HG03378 (cell line): ENCODE data around the gene TRIM27.
"Not testable (repeated sequence)": the region's sequence is repeated elsewhere in the genome, so short reads cannot be mapped to it uniquely, and the experiment has no call there.

Experiments
- ATAC-seq: cut with Tn5 transposase; IDR thresholded peaks from one replicate; pipeline ENCODE4 v1.9.1; 2021; ENCODE audit warnings: mild to moderate bottlenecking, moderate library complexity; ENCODE audit not compliant: unreplicated experiment

The TRIM27 gene

DNA sequence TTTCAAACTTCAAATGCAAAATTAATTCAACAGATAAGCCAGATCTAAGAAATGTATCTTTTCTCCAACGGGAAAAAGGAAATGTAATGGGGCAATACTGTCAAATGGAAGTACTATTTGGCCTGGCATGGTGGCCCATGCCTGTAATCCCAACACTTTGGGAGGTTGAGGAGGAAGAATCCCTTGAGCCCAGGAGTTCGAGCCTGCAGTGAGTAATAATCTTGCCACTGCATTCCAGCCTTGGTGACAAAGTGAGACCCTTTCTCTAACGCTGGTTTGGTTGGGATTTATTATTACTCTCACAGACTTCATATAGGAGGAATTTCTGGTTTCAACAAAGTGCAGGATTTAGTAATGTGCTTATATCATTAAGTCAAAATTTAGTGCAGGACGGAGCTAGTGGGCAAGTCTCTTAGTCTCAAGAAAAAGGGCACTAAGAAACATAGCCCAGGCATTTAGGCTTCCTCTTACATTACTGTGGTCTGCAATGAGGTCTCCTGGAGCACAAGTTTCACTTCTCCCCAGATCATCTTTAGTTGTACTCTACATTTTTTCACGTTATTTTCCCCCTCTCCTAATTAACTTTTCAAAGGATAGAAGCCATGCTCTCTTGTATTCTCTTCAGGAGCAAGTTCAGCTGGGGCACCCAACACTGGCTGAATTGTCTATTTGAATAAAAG lies 23.1 kb downstream of the TRIM27 start:
- ATAC-seq = no peak

- no peak for ATAC-seq
Measured at GRCh38 chr6:28898710-28898965, 25.1 kb downstream of the TRIM27 start.

- ATAC-seq = no peak
Measured at GRCh38 chr6:28897369-28897745, 26.4 kb downstream of the TRIM27 start.

DNA sequence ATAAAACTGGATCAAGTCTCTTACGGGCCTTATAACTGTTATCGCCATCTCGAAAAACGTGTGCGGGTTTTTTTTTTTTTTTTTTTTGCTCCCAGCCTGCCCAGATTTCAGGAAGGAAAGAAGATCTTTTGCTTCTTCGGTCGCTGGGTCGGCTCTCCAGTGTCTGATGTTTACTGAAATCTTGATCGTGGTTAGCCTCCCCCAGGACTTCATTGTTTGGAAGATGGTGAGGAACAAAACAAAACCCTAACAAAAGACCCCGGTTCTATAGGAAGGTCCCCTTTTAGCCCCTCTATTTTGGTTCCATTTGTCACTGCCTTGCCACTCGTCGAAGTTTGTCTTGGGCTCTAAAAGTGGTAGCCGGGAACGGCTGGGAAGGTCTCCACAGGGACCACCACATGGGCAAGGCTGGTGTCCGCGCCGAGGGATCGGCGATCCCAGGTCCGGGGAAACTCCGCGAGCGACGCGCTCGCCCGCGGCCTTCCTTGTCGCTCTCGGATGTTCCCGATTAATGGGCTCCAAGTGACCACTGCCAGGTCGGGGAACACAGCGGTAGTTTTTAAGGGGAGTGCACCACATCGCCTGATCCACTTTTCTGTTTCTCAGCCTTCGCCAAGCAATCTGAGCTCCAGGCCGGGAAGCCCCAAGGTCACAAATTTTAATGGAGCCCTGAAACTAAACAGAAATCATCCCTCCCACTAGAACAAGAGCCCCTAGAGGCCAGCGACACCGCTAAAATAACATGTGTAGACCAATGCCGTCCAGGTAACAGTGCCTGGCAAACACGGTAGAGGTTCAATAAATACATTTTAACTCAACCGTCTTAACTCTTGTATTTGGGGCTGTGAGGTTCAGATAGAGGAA lies 27.0 kb downstream of the TRIM27 start:
- ATAC-seq = peak; percentile 7

DNA sequence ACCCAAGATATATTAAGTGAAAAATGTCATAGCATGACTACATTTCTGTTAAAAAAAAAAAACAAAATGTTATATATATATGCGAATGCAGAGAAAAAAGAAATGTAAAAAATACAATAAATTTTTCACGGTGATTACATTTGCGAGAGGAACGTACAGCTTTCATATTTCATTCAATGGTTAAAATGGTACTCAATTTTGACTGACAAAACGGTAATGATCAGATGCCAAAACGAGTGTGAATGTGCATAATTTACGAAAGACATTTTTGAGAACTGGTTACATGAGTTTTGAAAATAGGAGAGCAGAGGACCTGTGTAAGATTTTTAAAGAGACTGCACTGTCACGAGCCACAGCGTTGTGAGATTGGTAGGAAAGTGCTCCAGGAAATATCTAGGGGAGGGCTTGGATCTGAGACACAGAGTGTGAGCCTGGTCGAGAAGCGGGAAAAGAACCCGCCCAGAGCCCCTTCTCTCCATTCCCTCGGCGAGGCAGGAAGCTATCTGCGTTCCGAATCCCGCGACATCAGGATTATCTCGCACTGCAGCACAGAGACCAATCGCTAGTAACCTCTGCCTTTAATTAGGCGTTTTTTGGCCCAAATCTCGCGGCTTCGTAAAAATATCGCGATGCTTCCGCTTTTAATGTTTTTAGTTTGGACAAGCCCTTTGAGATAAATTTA lies 28.5 kb downstream of the TRIM27 start:
- ATAC-seq = peak; percentile 64

DNA sequence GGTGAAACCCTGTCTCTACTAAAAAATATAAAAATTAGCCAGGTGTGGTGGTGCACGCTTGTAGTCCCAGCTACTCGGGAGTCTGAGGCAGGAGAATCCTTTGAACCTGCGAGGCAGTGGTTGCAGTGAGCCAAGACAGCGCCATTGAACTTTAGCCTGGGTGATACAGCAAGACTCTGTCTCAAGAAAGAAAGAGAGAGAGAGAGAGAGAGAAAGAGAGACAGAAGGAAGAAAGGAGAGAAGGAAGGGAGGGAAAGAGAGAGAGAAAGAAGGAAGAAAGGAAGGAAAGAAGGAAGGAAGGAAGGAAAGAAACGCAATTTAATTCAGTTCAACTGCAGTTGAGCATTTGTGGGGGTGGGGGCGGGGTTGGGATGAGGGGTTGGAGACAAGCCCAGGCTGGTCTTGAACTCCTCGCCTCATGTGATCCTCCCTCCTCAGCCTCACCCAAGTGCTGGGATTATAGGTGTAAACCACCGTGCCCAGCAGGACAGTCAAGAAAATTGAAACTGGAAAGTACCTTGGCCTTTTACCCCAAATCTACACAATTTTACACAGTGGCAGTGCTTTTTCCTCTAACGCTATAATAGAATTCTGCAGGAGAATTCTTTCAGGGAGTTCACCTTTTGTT lies 30.5 kb downstream of the TRIM27 start:
- no peak for ATAC-seq

DNA sequence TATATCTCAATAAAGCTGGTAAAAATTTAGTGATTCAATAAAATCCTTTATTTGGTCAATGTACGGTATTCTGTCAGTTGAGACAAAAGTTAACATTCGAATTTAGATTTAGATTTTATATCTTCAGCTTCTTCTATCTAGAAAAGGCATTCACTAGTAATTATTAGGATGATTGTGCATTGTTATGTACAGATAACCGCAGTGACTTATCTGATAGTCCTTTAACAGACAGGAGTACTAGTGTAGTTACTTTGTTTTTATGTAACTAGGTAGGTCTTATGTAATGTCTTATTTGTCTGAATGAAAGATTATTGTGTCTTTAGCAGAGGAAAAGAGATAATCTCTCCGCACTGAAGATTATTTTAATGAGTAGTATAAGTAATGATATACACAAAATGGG lies 31.3 kb downstream of the TRIM27 start:
- no peak for ATAC-seq

DNA sequence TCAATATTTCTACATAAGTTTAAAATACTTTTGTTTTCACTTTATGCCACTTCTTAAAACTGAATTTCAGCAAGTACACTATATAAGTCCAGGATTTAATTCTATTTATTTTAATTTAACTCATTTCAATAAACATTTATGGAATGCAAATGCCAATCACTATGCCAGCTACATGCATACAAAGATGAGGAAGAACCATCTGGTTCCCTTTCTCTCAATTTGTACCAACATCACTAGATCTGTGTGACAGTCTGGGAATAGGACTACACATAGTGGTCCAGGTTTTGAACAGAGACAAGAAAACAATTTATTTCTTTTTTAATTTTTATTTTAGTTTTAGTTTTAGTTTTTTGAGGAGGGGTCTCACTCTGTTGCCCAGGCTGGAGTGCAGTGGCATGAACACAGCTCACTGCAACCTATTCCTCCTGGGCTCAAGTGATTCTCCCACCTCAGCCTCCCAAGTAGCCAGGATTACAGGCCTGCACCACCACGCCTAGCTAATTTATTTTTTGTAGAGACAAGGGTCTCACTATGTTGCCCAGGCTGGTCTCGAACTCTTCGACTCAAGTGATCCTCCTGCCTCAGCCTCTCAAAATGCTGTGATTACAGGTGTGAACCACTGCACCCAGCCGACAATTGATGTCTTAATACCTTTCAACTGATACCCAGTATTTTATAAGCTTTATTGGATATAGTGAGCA lies 35.8 kb downstream of the TRIM27 start:
- ATAC-seq = no peak

GRCh38 chr6:28886079-28886439 lies 37.7 kb downstream of the TRIM27 start:
- no peak for ATAC-seq

DNA sequence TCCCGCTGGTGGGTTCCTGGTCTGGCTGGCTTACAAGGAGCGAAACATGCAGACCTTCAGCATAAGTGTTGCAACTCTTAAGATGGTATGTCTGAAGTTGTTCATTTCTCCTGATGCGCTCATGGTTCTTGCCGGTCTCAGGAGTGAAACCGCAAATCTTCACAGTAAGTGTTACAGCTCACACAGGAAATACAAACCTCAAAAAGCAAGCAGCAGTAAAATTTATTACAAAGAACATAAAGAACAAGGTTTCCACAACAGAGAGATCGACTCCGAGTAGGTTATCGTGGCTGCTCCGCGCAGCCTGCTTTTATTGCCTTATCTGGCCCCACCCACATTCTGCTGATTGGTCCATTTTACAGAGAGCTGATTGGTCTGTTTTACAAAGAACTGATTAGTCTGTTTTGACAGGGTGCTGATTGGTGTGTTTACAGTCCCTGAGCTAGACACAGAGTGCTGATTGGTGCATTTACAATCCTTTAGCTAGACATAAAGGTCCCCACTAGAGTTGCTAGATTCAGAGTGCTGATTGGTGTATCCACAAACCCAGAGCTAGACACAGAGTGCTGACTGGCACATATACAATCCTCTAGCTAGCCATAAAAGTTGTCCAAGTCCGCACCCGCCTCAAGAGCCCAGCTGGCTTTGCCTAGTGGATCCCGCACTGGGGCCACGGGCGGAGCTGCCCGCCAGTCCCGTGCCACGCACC lies 39.2 kb downstream of the TRIM27 start:
- no peak for ATAC-seq

- peak; percentile 50 for ATAC-seq
Measured at GRCh38 chr6:28880894-28881780, 42.6 kb downstream of the TRIM27 start.

DNA sequence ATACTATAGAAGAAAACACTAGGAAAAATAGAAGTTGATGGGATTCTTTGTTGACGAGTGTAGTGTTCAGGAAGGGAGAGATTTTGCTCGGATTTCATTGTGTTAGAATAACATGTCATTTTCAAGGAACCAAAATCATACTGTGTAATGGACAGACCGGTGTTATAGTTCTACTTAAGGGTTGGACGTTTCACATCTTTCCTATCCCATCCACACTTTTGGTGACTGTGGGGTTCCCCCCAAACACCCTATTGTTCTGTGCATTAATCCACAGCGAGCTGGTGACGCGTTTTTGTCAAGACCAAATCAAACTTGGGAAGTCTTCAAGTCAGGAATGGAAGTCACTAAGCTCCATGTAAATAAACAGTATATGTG lies 43.3 kb downstream of the TRIM27 start:
- no peak for ATAC-seq

GRCh38 chr6:28876710-28877109 lies 47.1 kb downstream of the TRIM27 start:
- ATAC-seq = no peak

GRCh38 chr6:28875191-28875747 lies 48.5 kb downstream of the TRIM27 start:
- ATAC-seq = no peak

DNA sequence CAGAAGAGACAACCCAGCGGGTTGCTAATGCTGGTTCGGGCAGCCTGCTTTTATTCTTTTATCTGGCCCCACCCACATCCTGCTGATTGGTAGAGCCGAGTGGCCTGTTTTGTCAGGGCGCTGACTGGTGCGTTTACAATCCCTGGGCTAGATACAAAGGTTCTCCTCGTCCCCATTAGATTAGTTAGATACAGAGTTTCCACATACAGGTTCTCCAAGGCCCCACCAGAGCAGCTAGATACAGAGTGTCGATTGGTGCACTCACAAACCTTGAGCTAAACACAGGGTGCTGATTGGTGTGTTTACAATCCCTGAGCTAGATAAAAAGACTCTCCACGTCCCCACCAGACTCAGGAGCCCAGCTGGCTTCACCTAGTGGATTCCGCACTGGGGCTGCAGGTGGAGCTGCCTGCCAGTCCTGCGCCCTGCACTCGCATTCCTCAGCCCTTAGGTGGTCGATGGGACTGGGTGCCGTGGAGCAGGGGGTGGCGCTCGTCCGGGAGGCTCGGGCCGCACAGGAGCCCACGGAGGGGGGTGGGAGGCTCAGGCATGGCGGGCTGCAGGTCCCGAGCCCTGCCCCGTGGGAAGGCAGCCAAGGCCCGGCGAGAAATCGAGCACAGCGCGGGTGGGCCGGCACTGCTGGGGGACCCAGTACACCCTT lies 51.5 kb downstream of the TRIM27 start:
- not testable (repeated sequence) for ATAC-seq

GRCh38 chr6:28871335-28872156 lies 52.2 kb downstream of the TRIM27 start:
- ATAC-seq = no peak

DNA sequence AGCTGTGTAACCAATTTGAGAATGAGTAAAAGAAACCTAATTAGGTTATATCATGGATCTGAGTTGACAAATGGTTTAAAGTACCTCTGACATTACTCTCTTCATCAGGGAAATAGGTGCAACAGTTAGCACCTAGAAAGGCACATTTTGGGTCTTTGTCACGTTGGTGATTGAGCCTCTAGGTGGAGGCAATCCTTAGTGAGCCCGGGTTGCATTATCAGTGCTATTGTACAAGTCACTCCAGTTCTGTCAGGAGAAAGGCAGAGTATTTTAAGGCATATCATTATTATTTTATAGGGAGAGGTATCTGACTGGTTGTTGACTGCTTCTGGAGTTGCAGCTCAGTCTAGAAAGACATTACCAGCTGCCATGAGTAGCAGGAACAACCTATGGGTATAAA lies 54.9 kb downstream of the TRIM27 start:
- no peak for ATAC-seq

GRCh38 chr6:28867086-28867409 lies 56.7 kb downstream of the TRIM27 start:
- ATAC-seq = no peak
